OCI-LY1 (cell line): ENCODE results near the gene FGF7.

ENCODE experiments used
- CTCF ChIP-seq: fragments of 200-600 bp; sonication (generic), shearing (Covaris generic); IDR thresholded peaks from 2 replicates; pipeline ENCODE4 v1.5.1; 2017; ENCODE audit warnings: mild to moderate bottlenecking, antibody characterized with exemption, low read length, moderate library complexity, mixed read lengths
- EZH2 ChIP-seq: fragments of 200-600 bp; sonication (generic), shearing (Covaris generic); IDR thresholded peaks from 2 replicates; pipeline ENCODE4 v1.8.0; 2017; ENCODE audit warnings: borderline replicate concordance, mixed run types, mild to moderate bottlenecking, antibody characterized with exemption, low read length, moderate library complexity, mixed read lengths

GRCh38 chr15:49418811-49419210 lies 4.2 kb upstream of the FGF7 start:
- TF ChIP-seq CTCF: no peak
- TF ChIP-seq EZH2: no peak
